HG03039 (cell line): ENCODE measurements around the gene MYG1.

Source experiments
- ATAC-seq: cut with Tn5 transposase; IDR thresholded peaks from one replicate; pipeline ENCODE4 v1.9.1; 2021; ENCODE audit warnings: mild to moderate bottlenecking, moderate library complexity; ENCODE audit not compliant: unreplicated experiment

MYG1 gene

DNA sequence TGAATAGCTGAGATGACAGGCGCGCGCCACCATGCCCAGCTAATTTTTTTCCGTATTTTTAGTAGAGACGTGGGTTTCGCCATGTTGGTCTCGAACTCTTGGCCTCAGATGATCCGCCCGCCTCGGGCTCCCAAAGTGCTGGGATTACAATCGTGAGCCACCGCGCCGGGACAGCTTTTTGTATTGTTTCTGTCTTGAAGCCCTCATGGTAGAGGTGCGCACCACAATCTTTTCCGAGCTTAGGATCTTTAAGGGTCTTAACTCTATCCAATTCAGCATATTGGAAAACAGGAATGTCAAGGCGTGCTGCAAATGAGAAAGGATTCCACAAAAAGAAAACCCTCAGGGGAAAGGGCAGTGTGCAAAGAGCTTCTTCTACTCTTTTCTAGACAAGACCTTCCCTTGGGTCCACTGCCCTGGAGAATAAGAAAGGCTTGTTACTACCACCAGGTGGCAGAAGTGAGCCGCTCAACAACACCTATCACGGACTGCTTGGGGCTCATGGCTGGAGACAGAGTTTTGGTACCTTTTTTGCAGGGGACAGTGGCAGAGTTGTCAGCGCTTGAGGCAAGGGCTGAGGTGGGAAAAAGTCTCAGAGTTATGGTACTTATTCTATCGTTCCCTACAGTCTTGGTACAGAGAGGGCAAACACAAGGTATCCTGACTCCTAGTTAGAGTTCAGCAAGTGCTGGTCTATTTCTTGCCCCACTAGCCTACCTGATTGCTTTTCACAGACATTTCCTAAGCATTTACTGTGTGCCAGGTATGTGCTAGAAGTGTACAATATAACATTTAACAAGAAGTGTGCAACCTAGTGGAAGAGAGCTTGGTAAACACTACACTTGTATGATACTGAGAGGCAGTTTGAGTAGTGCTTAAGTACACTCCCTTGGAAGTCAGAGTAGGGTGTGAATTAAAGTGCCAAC, 53.1 kb downstream of the MYG1 start:
- ATAC-seq, result no peak

DNA sequence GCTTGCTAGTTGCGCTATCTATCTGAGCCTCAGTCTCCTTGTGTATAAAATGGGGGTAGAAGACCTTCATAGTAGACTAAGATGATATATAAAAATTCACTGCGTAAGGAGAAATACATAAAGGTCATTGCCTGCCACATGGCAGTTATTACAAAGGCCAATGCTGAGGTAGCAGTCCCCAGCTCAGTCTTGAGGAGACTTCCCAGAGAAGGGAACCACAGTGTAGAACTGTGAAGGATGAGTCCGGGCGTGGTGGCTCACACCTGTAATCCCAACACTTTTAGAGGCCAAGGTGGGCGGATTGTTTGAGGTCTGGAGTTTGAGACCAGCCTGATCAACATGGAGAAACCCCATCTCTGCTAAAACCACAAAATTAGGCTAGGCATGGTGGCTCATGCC, 53.8 kb downstream of the MYG1 start:
- no peak for ATAC-seq

DNA sequence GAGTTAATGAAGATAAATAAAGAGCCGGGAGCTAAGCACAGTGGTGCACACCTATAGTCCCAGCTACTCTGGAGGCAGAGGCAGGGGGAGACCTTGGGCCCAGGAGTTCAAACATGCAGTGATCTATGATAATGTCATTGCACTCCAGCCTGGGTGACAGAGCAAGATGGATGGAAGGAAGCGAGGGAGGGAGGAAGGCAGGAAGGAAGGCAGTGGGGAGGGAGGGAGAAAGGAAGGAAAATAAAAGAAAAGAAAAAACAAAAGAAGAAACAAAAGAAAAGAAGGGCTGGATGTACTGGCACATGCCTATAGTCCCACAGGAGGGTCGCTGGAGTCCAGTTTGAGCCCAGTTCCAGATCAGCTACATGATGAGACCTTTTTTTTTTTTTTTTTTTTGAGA, 55.6 kb downstream of the MYG1 start:
- ATAC-seq, result no peak
